Measurements from ENCODE around the gene REXO1. TPM values are rescaled to one million over a fixed set of nuclear protein-coding genes. Genes with fewer than 3 reads are reported as not detected.

REXO1 gene
- total and polyA plus RNA-seq, 2 of the 13 experiments (the other 11 are each of a cell fraction or from before 2014, with no cell fraction given), result 5.0 to 11.2 TPM

GRCh38 chr19:1860042-1860775 lies 11.9 kb upstream of the REXO1 start (continued):
- TF ChIP-seq, protein P1, sequence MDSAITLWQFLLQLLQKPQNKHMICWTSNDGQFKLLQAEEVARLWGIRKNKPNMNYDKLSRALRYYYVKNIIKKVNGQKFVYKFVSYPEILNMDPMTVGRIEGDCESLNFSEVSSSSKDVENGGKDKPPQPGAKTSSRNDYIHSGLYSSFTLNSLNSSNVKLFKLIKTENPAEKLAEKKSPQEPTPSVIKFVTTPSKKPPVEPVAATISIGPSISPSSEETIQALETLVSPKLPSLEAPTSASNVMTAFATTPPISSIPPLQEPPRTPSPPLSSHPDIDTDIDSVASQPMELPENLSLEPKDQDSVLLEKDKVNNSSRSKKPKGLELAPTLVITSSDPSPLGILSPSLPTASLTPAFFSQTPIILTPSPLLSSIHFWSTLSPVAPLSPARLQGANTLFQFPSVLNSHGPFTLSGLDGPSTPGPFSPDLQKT (CRISPR knock-in tag; IDR thresholded peaks at IDR 0.05; ENCODE audit: borderline replicate concordance), result no peak
- peak; percentile 33 for TF ChIP-seq TBL1XR1 (IDR thresholded peaks at IDR 0.05; ENCODE audit: borderline replicate concordance, low read length, partially characterized antibody)
- TF ChIP-seq, protein P2, sequence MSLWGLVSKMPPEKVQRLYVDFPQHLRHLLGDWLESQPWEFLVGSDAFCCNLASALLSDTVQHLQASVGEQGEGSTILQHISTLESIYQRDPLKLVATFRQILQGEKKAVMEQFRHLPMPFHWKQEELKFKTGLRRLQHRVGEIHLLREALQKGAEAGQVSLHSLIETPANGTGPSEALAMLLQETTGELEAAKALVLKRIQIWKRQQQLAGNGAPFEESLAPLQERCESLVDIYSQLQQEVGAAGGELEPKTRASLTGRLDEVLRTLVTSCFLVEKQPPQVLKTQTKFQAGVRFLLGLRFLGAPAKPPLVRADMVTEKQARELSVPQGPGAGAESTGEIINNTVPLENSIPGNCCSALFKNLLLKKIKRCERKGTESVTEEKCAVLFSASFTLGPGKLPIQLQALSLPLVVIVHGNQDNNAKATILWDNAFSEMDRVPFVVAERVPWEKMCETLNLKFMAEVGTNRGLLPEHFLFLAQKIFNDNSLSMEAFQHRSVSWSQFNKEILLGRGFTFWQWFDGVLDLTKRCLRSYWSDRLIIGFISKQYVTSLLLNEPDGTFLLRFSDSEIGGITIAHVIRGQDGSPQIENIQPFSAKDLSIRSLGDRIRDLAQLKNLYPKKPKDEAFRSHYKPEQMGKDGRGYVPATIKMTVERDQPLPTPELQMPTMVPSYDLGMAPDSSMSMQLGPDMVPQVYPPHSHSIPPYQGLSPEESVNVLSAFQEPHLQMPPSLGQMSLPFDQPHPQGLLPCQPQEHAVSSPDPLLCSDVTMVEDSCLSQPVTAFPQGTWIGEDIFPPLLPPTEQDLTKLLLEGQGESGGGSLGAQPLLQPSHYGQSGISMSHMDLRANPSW (CRISPR knock-in tag; IDR thresholded peaks at IDR 0.05; ENCODE audit: borderline replicate concordance), result no peak
- TF ChIP-seq, protein P3, sequence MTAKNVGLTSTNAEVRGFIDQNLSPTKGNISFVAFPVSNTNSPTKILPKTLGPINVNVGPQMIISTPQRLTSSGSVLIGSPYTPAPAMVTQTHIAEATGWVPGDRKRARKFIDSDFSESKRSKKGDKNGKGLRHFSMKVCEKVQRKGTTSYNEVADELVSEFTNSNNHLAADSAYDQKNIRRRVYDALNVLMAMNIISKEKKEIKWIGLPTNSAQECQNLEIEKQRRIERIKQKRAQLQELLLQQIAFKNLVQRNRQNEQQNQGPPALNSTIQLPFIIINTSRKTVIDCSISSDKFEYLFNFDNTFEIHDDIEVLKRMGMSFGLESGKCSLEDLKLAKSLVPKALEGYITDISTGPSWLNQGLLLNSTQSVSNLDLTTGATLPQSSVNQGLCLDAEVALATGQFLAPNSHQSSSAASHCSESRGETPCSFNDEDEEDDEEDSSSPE (CRISPR knock-in tag; IDR thresholded peaks at IDR 0.05), result 0 out of 2 replicates have a peak, but pooled peaks have one; percentile 19
- no peak for TF ChIP-seq PRMT3 (CRISPR knock-in tag; IDR thresholded peaks at IDR 0.05; ENCODE audit: borderline replicate concordance, low read depth)
- no peak for TF ChIP-seq PAF1 (CRISPR knock-in tag; IDR thresholded peaks at IDR 0.05)
- peak; percentile 64; the same call in 1 of the 2 replicates for TF ChIP-seq SALL1 (CRISPR knock-in tag; IDR thresholded peaks at IDR 0.05)
- 0 out of 2 replicates have a peak, but pooled peaks have one; percentile 36 for TF ChIP-seq RXRA (CRISPR knock-in tag; IDR thresholded peaks at IDR 0.05)
- TF ChIP-seq, protein P4, sequence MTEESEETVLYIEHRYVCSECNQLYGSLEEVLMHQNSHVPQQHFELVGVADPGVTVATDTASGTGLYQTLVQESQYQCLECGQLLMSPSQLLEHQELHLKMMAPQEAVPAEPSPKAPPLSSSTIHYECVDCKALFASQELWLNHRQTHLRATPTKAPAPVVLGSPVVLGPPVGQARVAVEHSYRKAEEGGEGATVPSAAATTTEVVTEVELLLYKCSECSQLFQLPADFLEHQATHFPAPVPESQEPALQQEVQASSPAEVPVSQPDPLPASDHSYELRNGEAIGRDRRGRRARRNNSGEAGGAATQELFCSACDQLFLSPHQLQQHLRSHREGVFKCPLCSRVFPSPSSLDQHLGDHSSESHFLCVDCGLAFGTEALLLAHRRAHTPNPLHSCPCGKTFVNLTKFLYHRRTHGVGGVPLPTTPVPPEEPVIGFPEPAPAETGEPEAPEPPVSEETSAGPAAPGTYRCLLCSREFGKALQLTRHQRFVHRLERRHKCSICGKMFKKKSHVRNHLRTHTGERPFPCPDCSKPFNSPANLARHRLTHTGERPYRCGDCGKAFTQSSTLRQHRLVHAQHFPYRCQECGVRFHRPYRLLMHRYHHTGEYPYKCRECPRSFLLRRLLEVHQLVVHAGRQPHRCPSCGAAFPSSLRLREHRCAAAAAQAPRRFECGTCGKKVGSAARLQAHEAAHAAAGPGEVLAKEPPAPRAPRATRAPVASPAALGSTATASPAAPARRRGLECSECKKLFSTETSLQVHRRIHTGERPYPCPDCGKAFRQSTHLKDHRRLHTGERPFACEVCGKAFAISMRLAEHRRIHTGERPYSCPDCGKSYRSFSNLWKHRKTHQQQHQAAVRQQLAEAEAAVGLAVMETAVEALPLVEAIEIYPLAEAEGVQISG (CRISPR knock-in tag; IDR thresholded peaks at IDR 0.05), result peak; percentile 18; the same call in 1 of the 2 replicates
- 0 out of 2 replicates have a peak, but pooled peaks have one; percentile 24 for TF ChIP-seq TBX2 (CRISPR knock-in tag; IDR thresholded peaks at IDR 0.05; ENCODE audit: borderline replicate concordance)
- TF ChIP-seq ZNF12 (CRISPR knock-in tag; IDR thresholded peaks at IDR 0.05), result no peak

All from HepG2 (cell line).